Measurements from ENCODE around the gene ZXDC.

The ZXDC gene

GRCh38 chr3:126452213-126452612, 23.5 kb downstream of the ZXDC start:
- DNase-seq (ENCODE audit: low read depth): no peak

DNA sequence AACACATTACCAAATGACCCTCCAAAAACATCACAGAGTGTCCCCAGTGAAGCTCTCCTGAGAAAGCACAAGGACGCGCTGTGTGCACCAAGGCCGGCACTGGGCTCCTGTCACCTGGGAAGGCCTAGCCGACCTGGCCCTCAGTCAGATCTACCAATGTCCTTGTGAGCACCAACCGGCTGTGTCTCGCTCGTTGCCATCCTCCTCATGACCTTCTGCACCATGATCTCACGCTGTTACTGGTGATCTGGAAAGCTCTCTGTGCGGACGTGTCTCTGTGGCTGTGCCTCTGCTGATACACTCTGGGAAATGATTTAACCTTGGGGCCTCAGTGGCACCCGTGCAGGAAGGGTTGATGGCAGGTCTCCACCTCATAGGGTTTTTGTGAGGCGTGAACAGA, 24.2 kb downstream of the ZXDC start:
- DNase-seq (ENCODE audit: low read depth): no peak

GRCh38 chr3:126450744-126451143, 24.9 kb downstream of the ZXDC start:
- DNase-seq (ENCODE audit: low read depth): no peak

DNA sequence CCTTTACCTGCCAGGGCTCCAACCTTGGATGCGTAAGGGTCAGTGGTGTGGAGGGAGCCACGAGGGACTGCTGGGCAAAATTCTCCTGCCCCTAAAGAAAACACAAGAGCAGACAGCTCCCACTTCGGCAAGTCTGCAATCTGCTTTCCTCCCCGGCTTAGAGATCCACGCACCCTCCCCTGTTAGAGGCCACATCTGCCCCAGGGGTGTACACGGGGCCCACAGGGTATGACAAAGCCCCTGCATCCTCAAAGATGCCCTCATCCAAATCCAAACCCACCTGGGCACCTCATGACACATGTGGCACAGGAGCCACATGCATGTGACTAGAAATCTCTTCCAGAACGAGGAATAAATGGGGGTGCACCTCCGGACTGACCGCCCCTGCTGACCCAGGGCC, 25.5 kb downstream of the ZXDC start:
- no peak for DNase-seq (ENCODE audit: low read depth)

GRCh38 chr3:126449621-126450051, 26.1 kb downstream of the ZXDC start:
- no peak for DNase-seq (ENCODE audit: low read depth)

DNA sequence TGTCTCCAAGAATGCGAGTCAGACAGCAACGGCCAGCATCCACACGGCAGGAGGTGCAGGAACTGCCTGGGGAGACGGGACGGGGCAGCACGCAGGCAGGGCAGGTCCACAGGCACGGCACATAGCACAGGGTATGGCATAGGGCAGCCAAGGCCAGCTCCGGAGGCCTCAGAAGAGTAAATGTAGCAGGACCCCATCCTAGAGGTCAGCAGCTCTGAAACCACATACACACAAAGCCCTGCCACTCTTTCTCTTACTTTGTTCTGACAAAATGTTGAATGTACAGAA, 26.9 kb downstream of the ZXDC start:
- no peak for DNase-seq (ENCODE audit: low read depth)

- DNase-seq (ENCODE audit: low read depth): no peak
These were observed 27.4 kb downstream of the ZXDC start for GRCh38 chr3:126448136-126448892.

DNA sequence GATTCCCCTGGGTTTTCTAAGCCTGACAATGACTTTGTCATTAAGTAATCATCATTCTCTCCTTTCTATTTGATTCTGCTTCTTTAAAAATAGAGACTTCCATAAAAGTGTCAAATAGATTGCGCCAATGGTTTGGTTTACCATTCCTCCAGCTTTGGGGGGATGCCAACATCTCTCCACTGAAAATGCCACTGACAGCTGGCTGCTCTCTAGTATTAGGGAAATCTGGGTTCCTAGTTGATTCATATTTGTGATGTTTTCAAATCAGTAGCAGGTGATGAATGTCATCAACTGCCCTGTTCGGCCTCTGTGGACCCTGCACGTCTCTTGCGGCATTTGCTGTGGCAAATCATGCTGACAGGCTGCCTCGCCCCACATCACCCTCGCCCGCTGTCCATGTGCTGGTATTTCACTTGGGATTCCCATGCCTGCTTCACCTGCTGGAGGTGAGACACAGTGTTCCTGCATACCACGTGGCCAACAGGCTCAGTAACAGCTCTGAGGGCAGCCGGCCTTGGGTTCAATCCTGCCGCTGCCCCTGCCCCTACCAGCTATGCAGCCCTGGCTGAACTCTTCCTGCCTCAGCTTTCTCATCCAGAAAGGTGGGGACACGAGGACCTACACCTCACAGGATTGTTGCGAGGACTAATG, 28.1 kb downstream of the ZXDC start:
- DNase-seq (ENCODE audit: low read depth): no peak

- no peak for DNase-seq (ENCODE audit: low read depth)
These were observed 28.9 kb downstream of the ZXDC start for GRCh38 chr3:126446791-126447190.

- DNase-seq (ENCODE audit: low read depth): no peak
These were observed 29.4 kb downstream of the ZXDC start for GRCh38 chr3:126446301-126446700.

DNA sequence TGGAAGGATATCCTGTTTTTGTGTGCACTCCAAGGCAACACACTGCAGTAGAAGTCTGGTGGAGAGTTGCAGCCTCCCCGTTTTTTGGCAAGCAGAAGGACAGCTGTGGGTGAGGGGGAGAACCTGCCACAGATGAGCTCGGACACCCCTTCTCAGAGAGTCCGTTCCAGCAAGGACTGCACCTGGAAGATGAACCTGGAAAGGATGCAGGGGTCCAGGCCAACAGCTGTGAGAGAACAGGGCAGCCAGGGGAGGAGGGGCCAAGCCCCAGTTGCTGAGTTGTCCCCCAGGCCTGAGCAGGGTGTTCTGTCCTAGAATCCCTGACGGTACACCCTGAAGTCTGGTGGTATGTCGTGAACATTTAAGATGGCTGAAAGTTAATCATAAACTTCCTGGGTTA, 30.2 kb downstream of the ZXDC start:
- no peak for DNase-seq (ENCODE audit: low read depth)

DNA sequence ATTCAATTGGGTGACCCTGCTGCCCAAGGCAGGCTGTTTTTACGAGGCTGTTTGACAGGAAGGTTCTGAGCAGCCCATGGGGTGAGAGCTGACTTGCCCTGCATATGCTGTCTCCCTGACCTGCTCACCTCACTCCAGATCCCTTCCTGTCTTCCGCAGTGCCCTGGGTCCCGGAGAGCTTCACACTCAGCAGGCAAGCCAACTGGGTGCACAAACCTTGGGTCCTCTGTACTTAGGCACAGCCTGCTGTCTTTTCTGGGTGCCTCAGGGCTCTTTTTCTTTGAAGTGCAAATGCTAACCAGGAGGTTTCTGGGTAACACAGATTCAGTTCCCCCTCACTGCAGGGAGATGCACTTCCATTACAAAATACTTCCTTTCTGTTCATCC, 32.8 kb downstream of the ZXDC start:
- DNase-seq (ENCODE audit: low read depth): no peak

DNA sequence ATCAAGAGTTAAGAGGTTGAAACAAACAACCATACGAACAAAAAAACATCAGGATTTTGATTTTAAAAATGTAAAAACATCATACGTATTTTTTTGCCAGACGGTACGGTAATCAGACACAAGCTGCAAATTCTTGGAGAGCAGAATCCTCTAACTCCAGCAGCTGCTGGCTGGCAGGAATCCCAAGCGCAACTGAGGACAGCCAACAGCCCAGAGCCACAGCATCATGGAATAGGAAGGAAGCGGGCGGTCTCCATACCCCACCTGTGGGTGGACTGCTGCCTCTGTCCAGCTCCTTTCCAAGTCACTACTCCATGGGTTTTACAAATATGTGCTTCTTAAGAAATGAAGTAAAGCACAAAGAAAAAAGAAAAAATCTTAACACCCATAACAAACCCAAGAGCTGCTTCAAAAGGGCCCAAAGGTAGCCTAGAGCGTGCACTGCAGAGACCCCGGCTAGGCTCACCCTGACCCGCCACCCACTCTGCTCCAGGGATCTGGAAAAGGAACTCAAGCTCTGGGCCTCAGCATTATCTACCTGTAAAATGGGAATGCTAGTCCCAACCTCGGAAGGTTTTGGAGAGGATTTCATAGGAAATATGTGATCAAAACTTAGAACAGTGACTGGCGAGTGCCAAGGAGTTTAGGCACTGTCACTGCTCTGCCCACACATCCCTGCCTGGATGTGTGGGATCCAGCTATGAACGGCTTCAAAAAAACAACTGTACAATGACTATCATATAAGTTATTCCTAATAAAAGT, 33.4 kb downstream of the ZXDC start:
- DNase-seq (ENCODE audit: low read depth): no peak

DNA sequence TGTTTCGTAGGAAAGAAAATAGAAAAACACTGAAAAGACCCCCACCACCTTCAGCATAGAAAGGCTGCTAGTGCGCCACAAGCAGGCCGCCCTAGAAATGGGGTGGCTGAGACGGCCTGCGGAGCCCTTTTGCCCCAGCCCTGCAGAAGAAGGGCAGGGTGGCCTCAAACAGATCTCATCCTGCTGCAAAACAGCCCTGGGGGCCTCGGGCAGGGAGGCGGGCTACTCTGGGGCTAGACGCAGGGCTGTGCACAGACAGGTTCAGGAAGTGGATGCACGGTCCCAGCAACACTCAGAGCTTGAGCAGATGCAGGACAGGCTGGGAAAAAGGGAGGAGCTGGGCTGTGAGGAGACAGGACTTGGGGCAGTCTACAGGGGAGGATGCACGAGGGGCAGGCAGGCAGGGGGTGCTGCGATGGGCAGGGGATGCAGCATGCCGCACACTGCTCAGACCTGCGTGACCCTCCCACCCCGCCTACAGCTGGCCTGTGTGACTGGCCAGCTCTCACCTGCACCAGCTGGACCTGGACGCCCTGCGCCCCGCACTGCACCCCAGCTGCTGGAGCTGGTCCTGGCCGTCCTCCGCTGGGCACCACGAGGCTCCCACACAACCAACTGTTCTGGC, 34.3 kb downstream of the ZXDC start:
- no peak for DNase-seq (ENCODE audit: low read depth)

GRCh38 chr3:126440709-126440995, 35.0 kb downstream of the ZXDC start:
- no peak for DNase-seq (ENCODE audit: low read depth)

GRCh38 chr3:126439968-126440708, 35.6 kb downstream of the ZXDC start:
- no peak for DNase-seq (ENCODE audit: low read depth)

GRCh38 chr3:126439346-126439967, 36.2 kb downstream of the ZXDC start:
- DNase-seq (ENCODE audit: low read depth): no peak

GRCh38 chr3:126438746-126439145, 36.9 kb downstream of the ZXDC start:
- no peak for DNase-seq (ENCODE audit: low read depth)

- DNase-seq (ENCODE audit: low read depth): no peak
These were observed 37.5 kb downstream of the ZXDC start for GRCh38 chr3:126438186-126438585.

DNA sequence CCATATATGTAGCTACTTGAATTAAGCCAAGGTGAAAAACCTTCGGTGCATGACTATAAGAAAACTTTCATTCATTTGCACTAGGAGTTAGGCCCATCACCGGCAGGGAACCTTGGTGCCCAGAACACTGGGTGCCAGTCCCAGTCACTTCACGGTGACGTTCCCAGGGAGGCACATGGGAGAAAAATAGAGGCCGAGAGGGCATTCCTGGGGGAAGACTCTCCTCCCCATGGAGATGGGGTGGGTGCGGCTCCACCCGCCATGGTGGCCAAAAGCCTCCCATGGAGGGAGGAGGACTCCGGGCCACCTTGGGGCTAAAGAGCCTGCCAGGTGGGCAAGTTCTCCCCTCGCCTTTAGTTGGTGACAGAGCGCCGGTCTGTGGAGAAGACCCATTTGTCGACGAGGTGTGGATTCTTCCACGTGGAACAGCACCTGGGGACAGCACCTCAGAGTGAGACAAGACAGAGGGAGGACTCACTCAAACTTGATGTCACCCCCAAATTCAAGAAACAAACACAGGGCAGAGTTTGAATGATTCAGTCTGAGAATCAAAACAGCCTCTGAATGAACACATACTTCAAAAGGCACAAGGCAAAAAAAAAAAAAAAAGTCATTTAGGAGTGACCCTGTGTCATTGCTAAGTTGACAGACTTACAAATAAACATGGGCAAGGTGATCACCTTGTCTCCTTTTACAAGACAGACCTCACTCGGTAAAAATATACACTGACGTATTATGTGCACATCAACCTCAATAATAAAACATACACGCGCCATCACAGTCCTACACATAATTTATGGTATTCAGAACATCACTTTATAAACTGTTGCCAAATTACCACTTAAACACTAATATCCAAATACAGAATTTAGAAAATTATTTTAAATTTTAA, 38.6 kb downstream of the ZXDC start:
- DNase-seq (ENCODE audit: low read depth): no peak
